Nephron progenitor cell (in vitro differentiated cells): ENCODE measurements around the gene TRPV5.

Experiments used
- DNase-seq: peaks from one replicate; pipeline ENCODE4 v3.0.0; 2021
- H3K27ac Mint-ChIP-seq: 2 replicates; pipeline ENCODE4 v1.8.0; 2021; ENCODE audit warnings: mild to moderate bottlenecking, moderate library complexity, mixed read lengths
- H3K27me3 Mint-ChIP-seq: 2 replicates; pipeline ENCODE4 v1.8.0; 2021; ENCODE audit warnings: mild to moderate bottlenecking, low read depth, mixed read lengths; ENCODE audit not compliant: poor library complexity
- H3K36me3 Mint-ChIP-seq: 2 replicates; pipeline ENCODE4 v1.8.0; 2021; ENCODE audit warnings: low read depth, mixed read lengths
- H3K4me1 Mint-ChIP-seq: 2 replicates; pipeline ENCODE4 v1.8.0; 2021; ENCODE audit warnings: mixed read lengths
- H3K4me3 Mint-ChIP-seq: 2 replicates; pipeline ENCODE4 v1.8.0; 2021; ENCODE audit warnings: mild to moderate bottlenecking, moderate library complexity, mixed read lengths
- H3K9me3 Mint-ChIP-seq: 2 replicates; pipeline ENCODE4 v1.8.0; 2021; ENCODE audit warnings: mild to moderate bottlenecking, moderate library complexity, mixed read lengths
- CTCF ChIP-seq: fragments of 200-600 bp; sonication (generic); IDR thresholded peaks from 2 replicates; pipeline ENCODE4 v1.5.0; 2021; ENCODE audit warnings: antibody characterized with exemption

The TRPV5 gene

GRCh38 chr7:142862786-142863400 lies 70.7 kb downstream of the TRPV5 start:
- Mint-ChIP-seq H3K36me3 (no peaks in the 10 kb centered on the region), H3K4me1 (peaks cover 8% of the 10 kb centered on the region), H3K9me3 (no peaks in the 10 kb centered on the region), H3K27me3 (peaks cover 11% of the 10 kb centered on the region), H3K4me3 (no peak overlapping the region), H3K27ac (no peak overlapping the region)
- no peak for TF ChIP-seq CTCF
- no peak for DNase-seq

- peaks cover 11% of the 10 kb centered on the region for H3K27me3 Mint-ChIP-seq
- no peaks in the 10 kb centered on the region for H3K36me3 Mint-ChIP-seq
- peaks cover 8% of the 10 kb centered on the region for H3K4me1 Mint-ChIP-seq
- DNase-seq, result peak; percentile 58
- no peaks in the 10 kb centered on the region for H3K9me3 Mint-ChIP-seq
- no peak for TF ChIP-seq CTCF
- no peak overlapping the region for H3K27ac Mint-ChIP-seq
- no peak overlapping the region for H3K4me3 Mint-ChIP-seq
Observed at GRCh38 chr7:142862351-142862750, 71.2 kb downstream of the TRPV5 start.

GRCh38 chr7:142860968-142861367 lies 72.6 kb downstream of the TRPV5 start:
- H3K4me1 Mint-ChIP-seq, result peaks cover 21% of the 10 kb centered on the region
- no peak for TF ChIP-seq CTCF
- peaks cover 19% of the 10 kb centered on the region for H3K27me3 Mint-ChIP-seq
- no peak overlapping the region for H3K4me3 Mint-ChIP-seq
- no peaks in the 10 kb centered on the region for H3K9me3 Mint-ChIP-seq
- no peak overlapping the region for H3K27ac Mint-ChIP-seq
- DNase-seq, result no peak
- H3K36me3 Mint-ChIP-seq, result no peaks in the 10 kb centered on the region

- peaks cover 23% of the 10 kb centered on the region for H3K27me3 Mint-ChIP-seq
- H3K4me3 Mint-ChIP-seq, result no peak overlapping the region
- DNase-seq, result no peak
- no peaks in the 10 kb centered on the region for H3K9me3 Mint-ChIP-seq
- H3K4me1 Mint-ChIP-seq, result peaks cover 22% of the 10 kb centered on the region
- H3K27ac Mint-ChIP-seq, result no peak overlapping the region
- no peak for TF ChIP-seq CTCF
- no peaks in the 10 kb centered on the region for H3K36me3 Mint-ChIP-seq
Observed at GRCh38 chr7:142859829-142860228, 73.7 kb downstream of the TRPV5 start.

GRCh38 chr7:142859411-142859810 lies 74.1 kb downstream of the TRPV5 start:
- H3K4me3 Mint-ChIP-seq, result no peak overlapping the region
- no peak for TF ChIP-seq CTCF
- no peak for DNase-seq
- no peak overlapping the region for H3K27ac Mint-ChIP-seq
- H3K27me3 Mint-ChIP-seq, result peaks cover 23% of the 10 kb centered on the region
- peaks cover 22% of the 10 kb centered on the region for H3K4me1 Mint-ChIP-seq
- H3K36me3 Mint-ChIP-seq, result no peaks in the 10 kb centered on the region
- H3K9me3 Mint-ChIP-seq, result no peaks in the 10 kb centered on the region
